Endothelial cell of umbilical vein (primary cell): ENCODE results near the gene TMEM150C. TPM values are rescaled to one million over a fixed set of nuclear protein-coding genes. Genes with fewer than 3 reads are reported as not detected.

Experiments used
- BruUV-seq: library from RNA; stranded (reverse); fragments of 400-500 nt; replicated peaks from 2 replicates; lab custom pipeline; 2021; lab: Mats Ljungman, UMichigan
- CTCF ChIA-PET: fragments of 300-600, 350-600 bp; sonication (Branson Sonifier 250); formaldehyde crosslinking; loops from one replicate; lab custom pipeline; 2021; ENCODE audit warnings: antibody characterized with exemption, inconsistent platforms; lab: Charles Lee
- POLR2A ChIA-PET: fragments of 300-600, 350-600 bp; sonication (Branson Sonifier 250); formaldehyde crosslinking; loops from one replicate; lab custom pipeline; 2021; ENCODE audit warnings: antibody characterized with exemption, inconsistent platforms; lab: Charles Lee
- DNase-seq: peaks from one replicate; pipeline ENCODE4 v3.0.0-alpha.2; 2011; ENCODE audit warnings: low read depth, low spot score
- FAIRE-seq: peaks from 2 replicates; lab custom pipeline; 2011; peaks lifted over from hg19 to GRCh38; lab: Jason Lieb, UNC
- H2AFZ ChIP-seq: 2 replicates; pipeline ENCODE4 v1.6.0; 2012; ENCODE audit warnings: low read depth, low read length, control low read depth, inconsistent platforms
- H3K27ac ChIP-seq: 2 replicates; pipeline ENCODE4 v1.5.1; 2011; ENCODE audit warnings: low read depth, mild to moderate bottlenecking, control low read depth, low read length, moderate library complexity; ENCODE audit not compliant: insufficient read depth
- H3K27me3 ChIP-seq, 2 experiments: 2 replicates each; pipeline versions ENCODE4 v1.6.0 to v1.6.1; 2011; ENCODE audit warnings: low read length in 2 of 2, mixed read lengths in 1 of 2; ENCODE audit not compliant: control insufficient read depth in 2 of 2, insufficient read depth in 2 of 2
- H3K36me3 ChIP-seq, 2 experiments: 2 replicates in 1 of 2; 3 replicates in 1 of 2; pipeline ENCODE4 v1.5.1; 2011; ENCODE audit warnings: low read length in 2 of 2, mild to moderate bottlenecking in 1 of 2, moderate library complexity in 1 of 2; ENCODE audit not compliant: control insufficient read depth in 2 of 2, insufficient read depth in 2 of 2; ENCODE audit errors: extremely low read depth in 1 of 2
- H3K4me1 ChIP-seq: 3 replicates; pipeline ENCODE4 v1.5.1; 2011; ENCODE audit warnings: mild to moderate bottlenecking, low read length; ENCODE audit not compliant: control insufficient read depth, insufficient read depth; ENCODE audit errors: extremely low read depth
- H3K4me2 ChIP-seq: 2 replicates; pipeline ENCODE4 v1.6.1; 2011; ENCODE audit warnings: low read length, control low read depth, mixed read lengths; ENCODE audit not compliant: insufficient read depth
- H3K4me3 ChIP-seq, 3 experiments: fragments of 200-600 bp in 1 of 3; sonication (generic), shearing (Covaris generic) in 1 of 3; replicated peaks in 1 of 3; 2 replicates each; pipeline ENCODE4 v1.5.1; 2011 to 2016; ENCODE audit warnings: control low read depth in 3 of 3, low read length in 3 of 3, mild to moderate bottlenecking in 2 of 3, inconsistent platforms in 1 of 3, low read depth in 1 of 3, moderate library complexity in 1 of 3; ENCODE audit not compliant: insufficient read depth in 1 of 3
- H3K79me2 ChIP-seq: 2 replicates; pipeline ENCODE4 v1.6.0; 2012; ENCODE audit warnings: low read length, inconsistent platforms; ENCODE audit not compliant: control insufficient read depth, insufficient read depth
- H3K9ac ChIP-seq: replicated peaks from 2 replicates; pipeline ENCODE3; 2011; ENCODE audit warnings: low read length, control low read depth; ENCODE audit not compliant: insufficient read depth; ENCODE audit errors: extremely low read depth
- H3K9me1 ChIP-seq: replicated peaks from 3 replicates; pipeline ENCODE4 v1.6.0; 2011; ENCODE audit warnings: mild to moderate bottlenecking, low read length; ENCODE audit not compliant: control insufficient read depth, insufficient read depth; ENCODE audit errors: extremely low read depth
- H3K9me3 ChIP-seq: replicated peaks from 2 replicates; pipeline ENCODE4 v1.5.1; 2012; ENCODE audit warnings: low read length, inconsistent platforms; ENCODE audit not compliant: control insufficient read depth, insufficient read depth
- H4K20me1 ChIP-seq: replicated peaks from 2 replicates; pipeline ENCODE3; 2011; ENCODE audit warnings: mild to moderate bottlenecking, low read length; ENCODE audit not compliant: control insufficient read depth, insufficient read depth; ENCODE audit errors: extremely low read depth
- CTCF ChIP-seq, 2 donors: IDR thresholded peaks; 1 replicate in 1 of 2; 2 replicates in 1 of 2; pipeline ENCODE4 v1.5.1; 2011; ENCODE audit warnings: low read length in 2 of 2, mild to moderate bottlenecking in 2 of 2, moderate library complexity in 2 of 2, control low read depth in 1 of 2, inconsistent platforms in 1 of 2, low read depth in 1 of 2; ENCODE audit not compliant: insufficient read depth in 1 of 2; ENCODE audit errors: extremely low read depth in 1 of 2
- EZH2 ChIP-seq: IDR thresholded peaks from 2 replicates; pipeline ENCODE4 v1.6.1; 2012; ENCODE audit warnings: borderline replicate concordance, low read depth, mild to moderate bottlenecking, moderate library complexity, low read length, inconsistent platforms; ENCODE audit not compliant: severe bottlenecking
- FOS ChIP-seq: IDR thresholded peaks from 2 replicates; pipeline ENCODE4 v1.6.1; 2011; ENCODE audit warnings: mild to moderate bottlenecking, low read length, moderate library complexity, borderline replicate concordance; ENCODE audit not compliant: insufficient read depth
- GATA2 ChIP-seq: IDR thresholded peaks from 2 replicates; pipeline ENCODE4 v1.7.0; 2011; ENCODE audit warnings: low read depth, mild to moderate bottlenecking, moderate library complexity, mixed read lengths, low read length; ENCODE audit not compliant: insufficient read length, insufficient read depth
- JUN ChIP-seq: IDR thresholded peaks from 2 replicates; pipeline ENCODE4 v1.6.1; 2011; ENCODE audit warnings: borderline replicate concordance, low read depth; ENCODE audit not compliant: insufficient read length, insufficient read depth
- MAX ChIP-seq: IDR thresholded peaks from 2 replicates; pipeline ENCODE4 v1.6.1; 2011; ENCODE audit not compliant: insufficient read depth, insufficient read length
- MYC ChIP-seq: IDR thresholded peaks from one replicate; pipeline ENCODE4 v1.6.1; 2011; ENCODE audit warnings: mild to moderate bottlenecking, low read depth, low read length
- POLR2A ChIP-seq: IDR thresholded peaks from 2 replicates; pipeline ENCODE4 v1.6.1; 2012; ENCODE audit warnings: low read depth, mild to moderate bottlenecking, control low read depth, low read length
- POLR2AphosphoS5 ChIP-seq: IDR thresholded peaks from 2 replicates; pipeline ENCODE4 v1.6.1; 2012; ENCODE audit warnings: low read depth, mild to moderate bottlenecking, control low read depth, low read length, moderate library complexity; ENCODE audit not compliant: insufficient read depth
- dilution Hi-C: fragments of 300-500 bp; cut with MboI; formaldehyde crosslinking; loops from one replicate; pipeline ENCODE4 v1.15.0; 2019; ENCODE audit warnings: low sequenced_read_pairs; ENCODE audit not compliant: extremely low pct_ligation_motif_present
- intact Hi-C: fragments of 100-400 bp; cut with micrococcal nuclease; formaldehyde crosslinking; loops from one replicate; pipeline ENCODE4 v1.10.0; 2022
- polyA plus RNA-seq, 4 experiments: library from polyadenylated mRNA; depleted of rRNA in 3 of 4; stranded (reverse) in 3 of 4; unstranded in 1 of 4; fragments of >200 nt; gene quantifications; 2 replicates each; pipeline versions ENCODE4 v1.2.1 to v1.2.3, GENCODE V29; 2011 to 2012; ENCODE audit warnings: missing spikeins in 1 of 4
- total RNA-seq: library from RNA; stranded (reverse); gene quantifications from 2 replicates; pipeline ENCODE4 v1.2.3, GENCODE V29; 2021

TMEM150C gene
- total and polyA plus RNA-seq, 2 donors (not counting 3 experiments of a cell fraction or from before 2014, with no cell fraction given): 4.1 to 6.6 TPM

- intact Hi-C loops (no loop called here), dilution Hi-C loops (loop anchor here (10.0 kb wide), 1 partner anchor 277 kb away; no protein-coding TSS in a partner anchor)
- Histone ChIP-seq H3K4me3 (no peak overlapping the region), H3K4me1 (no peaks in the 10 kb centered on the region), H4K20me1 (no peaks in the 10 kb centered on the region), H3K9ac (no peak overlapping the region), H3K36me3 (peaks cover 5 to 16% of the 10 kb centered on the region in 2 experiments), H2AFZ (no peak overlapping the region), H3K79me2 (peaks cover 36% of the 10 kb centered on the region), H3K9me3 (no peaks in the 10 kb centered on the region), H3K27me3 (no peaks in the 10 kb centered on the region), H3K4me2 (no peak overlapping the region), H3K9me1 (no peaks in the 10 kb centered on the region), H3K27ac (no peak overlapping the region)
- no TSS peak for BruUV-seq
- FAIRE-seq (no peak), DNase-seq (no peak)
- CTCF ChIA-PET: interaction anchor here (0.6 kb wide), 1 partner anchor 291 kb away, joined by 3 read pairs; no protein-coding TSS in a partner anchor
- POLR2A ChIA-PET: no interaction called here
- no peak for TF ChIP-seq POLR2A
- TF ChIP-seq JUN: no peak
- TF ChIP-seq POLR2AphosphoS5: no peak
- TF ChIP-seq GATA2: no peak
- TF ChIP-seq EZH2: no peak
- no peak for TF ChIP-seq MAX
- TF ChIP-seq CTCF (IDR thresholded peaks at IDR 0.05; ENCODE audit: extremely low read depth in 1 of 2, insufficient read depth in 1 of 2, low read depth in 1 of 2, low read length in 2 of 2): no peak
- no peak for TF ChIP-seq FOS
- TF ChIP-seq MYC: no peak
Observed at GRCh38 chr4:82447886-82448285, 113.9 kb downstream of the TMEM150C start.
